B cell (primary cell): Measurements from ENCODE around the gene PTMA.

Experiments used
- CTCF ChIP-seq: fragments of 200-600 bp; IDR thresholded peaks from one replicate; pipeline ENCODE4 v1.8.0; 2022; ENCODE audit warnings: antibody characterized with exemption, mild to moderate bottlenecking
- EZH2 ChIP-seq: IDR thresholded peaks from 2 replicates; pipeline ENCODE4 v1.6.1; 2012; ENCODE audit warnings: borderline replicate concordance, low read depth, mild to moderate bottlenecking, moderate library complexity, low read length; ENCODE audit not compliant: insufficient read depth, poor library complexity, severe bottlenecking

- TF ChIP-seq CTCF, result no peak
- TF ChIP-seq EZH2, result no peak
Observed at GRCh38 chr2:231751042-231751815, 42.9 kb downstream of the PTMA start.
